Left ventricle myocardium inferior (tissue), 1 donor: ENCODE measurements around the gene PIK3C2G. TPM values are rescaled to one million over a fixed set of nuclear protein-coding genes. Genes with fewer than 3 reads are reported as not detected.

Experiments used
- DNase-seq: peaks from one replicate; pipeline ENCODE4 v3.0.0-alpha.2; 2020
- H3K27ac ChIP-seq: fragments of 200-600 bp; replicated peaks from 2 replicates; pipeline ENCODE4 v1.8.0; 2021
- H3K27me3 ChIP-seq: fragments of 200-600 bp; 2 replicates; pipeline ENCODE4 v1.8.0; 2021; ENCODE audit warnings: low read depth
- H3K36me3 ChIP-seq: fragments of 200-600 bp; 2 replicates; pipeline ENCODE4 v1.8.0; 2021
- H3K4me1 ChIP-seq: fragments of 200-600 bp; 2 replicates; pipeline ENCODE4 v1.8.0; 2021
- H3K4me3 ChIP-seq: fragments of 200-600 bp; 2 replicates; pipeline ENCODE4 v1.8.0; 2021; ENCODE audit warnings: mild to moderate bottlenecking, moderate library complexity
- H3K9me3 ChIP-seq: fragments of 200-600 bp; replicated peaks from 2 replicates; pipeline ENCODE4 v1.8.0; 2021
- intact Hi-C: fragments of 100-400 bp; cut with micrococcal nuclease; formaldehyde crosslinking; loops from one replicate; pipeline ENCODE4 v1.11.0; 2022
- total RNA-seq: library from RNA; stranded (reverse); fragmentation: NEBNext Ultra II Directional; extraction: Animal tissue kit (Norgen Biotek cat#: 25700); gene quantifications from one replicate; pipeline ENCODE4 v1.2.1, GENCODE V29; 2021
- TF ChIP-seq, protein P1 (sequence below): fragments of 200-600 bp; IDR thresholded peaks from 2 replicates; pipeline ENCODE4 v1.8.0; 2021; ENCODE audit warnings: antibody characterized with exemption, mild to moderate bottlenecking, borderline replicate concordance
- donor health status: DM: no; HTN: yes; CAD: no; lungs with severe emphysema.

PIK3C2G gene
- total RNA-seq, 1 donor from 2014 or later: not detected

DNA sequence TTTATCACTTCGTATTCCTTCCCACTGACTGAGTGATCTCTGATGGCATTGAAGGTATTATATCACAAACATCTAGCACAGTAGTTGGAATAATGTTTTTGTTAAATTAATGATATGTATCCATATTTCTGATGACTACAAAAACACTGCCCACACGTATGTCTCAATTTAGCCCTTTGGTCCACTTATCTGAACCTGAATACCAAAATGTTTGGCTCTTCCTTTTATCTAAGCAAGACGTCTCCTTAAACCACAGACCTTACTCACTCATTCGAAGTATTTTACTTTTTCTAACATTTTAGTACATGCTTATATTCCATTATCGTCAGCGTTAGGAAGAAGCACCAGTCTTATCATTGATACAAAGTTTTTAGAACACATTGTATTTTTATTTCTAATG is 126.4 kb downstream of the PIK3C2G start:
- Histone ChIP-seq H3K27me3 (no peaks in the 10 kb centered on the region), H3K4me1 (peaks cover 7% of the 10 kb centered on the region), H3K36me3 (no peaks in the 10 kb centered on the region), H3K4me3 (no peak overlapping the region), H3K9me3 (no peaks in the 10 kb centered on the region), H3K27ac (no peak overlapping the region)
- no peak for DNase-seq
- TF ChIP-seq, protein P1, sequence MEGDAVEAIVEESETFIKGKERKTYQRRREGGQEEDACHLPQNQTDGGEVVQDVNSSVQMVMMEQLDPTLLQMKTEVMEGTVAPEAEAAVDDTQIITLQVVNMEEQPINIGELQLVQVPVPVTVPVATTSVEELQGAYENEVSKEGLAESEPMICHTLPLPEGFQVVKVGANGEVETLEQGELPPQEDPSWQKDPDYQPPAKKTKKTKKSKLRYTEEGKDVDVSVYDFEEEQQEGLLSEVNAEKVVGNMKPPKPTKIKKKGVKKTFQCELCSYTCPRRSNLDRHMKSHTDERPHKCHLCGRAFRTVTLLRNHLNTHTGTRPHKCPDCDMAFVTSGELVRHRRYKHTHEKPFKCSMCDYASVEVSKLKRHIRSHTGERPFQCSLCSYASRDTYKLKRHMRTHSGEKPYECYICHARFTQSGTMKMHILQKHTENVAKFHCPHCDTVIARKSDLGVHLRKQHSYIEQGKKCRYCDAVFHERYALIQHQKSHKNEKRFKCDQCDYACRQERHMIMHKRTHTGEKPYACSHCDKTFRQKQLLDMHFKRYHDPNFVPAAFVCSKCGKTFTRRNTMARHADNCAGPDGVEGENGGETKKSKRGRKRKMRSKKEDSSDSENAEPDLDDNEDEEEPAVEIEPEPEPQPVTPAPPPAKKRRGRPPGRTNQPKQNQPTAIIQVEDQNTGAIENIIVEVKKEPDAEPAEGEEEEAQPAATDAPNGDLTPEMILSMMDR: no peak
- intact Hi-C loops: no loop called here

DNA sequence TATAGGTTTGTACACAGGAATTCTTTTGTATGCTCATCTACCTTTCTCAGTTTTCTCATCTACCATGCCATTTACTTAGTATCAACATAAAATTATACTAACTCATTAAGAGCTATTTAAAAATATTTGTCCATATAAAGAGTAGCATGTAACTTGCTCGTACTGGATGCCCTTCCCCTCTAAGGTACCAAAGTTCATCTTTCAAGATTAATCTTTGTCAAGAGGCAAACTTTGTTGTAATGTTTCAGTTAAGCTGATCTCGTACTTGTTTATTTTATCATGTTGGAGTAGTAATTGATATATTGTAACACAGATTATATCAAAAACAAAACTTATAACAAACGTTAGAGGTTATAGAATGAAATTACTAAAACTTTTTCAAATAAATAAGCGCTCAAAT is 128.5 kb downstream of the PIK3C2G start:
- TF ChIP-seq, protein P1: no peak
- Histone ChIP-seq H3K27me3 (no peaks in the 10 kb centered on the region), H3K27ac (no peak overlapping the region), H3K4me3 (no peak overlapping the region), H3K9me3 (no peaks in the 10 kb centered on the region), H3K4me1 (no peaks in the 10 kb centered on the region), H3K36me3 (no peaks in the 10 kb centered on the region)
- intact Hi-C loops: no loop called here
- DNase-seq: no peak

DNA sequence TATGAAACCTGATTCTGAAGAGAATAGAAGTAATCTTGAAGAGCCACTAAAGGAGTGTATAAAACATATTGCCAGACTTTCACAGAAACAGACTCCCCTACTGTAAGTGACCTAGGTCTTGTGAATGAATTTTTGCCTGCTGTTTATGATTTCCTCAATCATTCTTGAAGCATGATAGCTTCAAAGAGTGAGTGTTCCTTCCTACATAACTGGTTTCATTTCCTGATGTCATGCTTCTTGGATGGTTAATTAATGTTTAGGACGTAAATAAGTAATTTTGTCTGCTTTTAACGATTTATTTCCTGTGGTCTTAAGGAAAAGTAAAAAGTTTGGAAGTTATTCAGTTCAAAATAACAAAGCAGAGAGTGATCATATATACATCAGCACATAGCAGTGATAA is 129.8 kb downstream of the PIK3C2G start:
- TF ChIP-seq, protein P1: no peak
- Histone ChIP-seq H3K4me1 (no peaks in the 10 kb centered on the region), H3K36me3 (no peaks in the 10 kb centered on the region), H3K27me3 (no peaks in the 10 kb centered on the region), H3K4me3 (no peak overlapping the region), H3K27ac (no peak overlapping the region), H3K9me3 (no peaks in the 10 kb centered on the region)
- no peak for DNase-seq
- intact Hi-C loops: no loop called here

DNA sequence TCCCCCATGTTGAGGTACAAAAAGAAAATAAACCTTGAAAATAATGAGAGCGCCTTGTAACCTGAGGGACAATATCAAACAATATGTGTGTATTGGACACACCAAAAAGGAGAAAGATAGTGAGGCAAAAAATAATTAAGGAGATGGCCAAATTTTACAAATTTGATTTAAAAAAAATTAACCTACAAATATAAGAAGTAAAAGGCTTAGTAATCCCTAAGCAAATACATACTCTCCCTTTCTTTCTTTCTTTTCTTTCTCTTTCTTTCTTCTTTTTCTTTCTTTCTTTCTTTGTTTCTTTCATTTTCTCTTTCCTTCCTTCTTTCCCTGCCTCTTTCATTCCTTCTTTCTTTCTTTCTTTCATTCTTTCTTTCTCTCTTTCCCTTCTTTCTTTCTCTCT is 133.4 kb downstream of the PIK3C2G start:
- Histone ChIP-seq H3K27me3 (no peaks in the 10 kb centered on the region), H3K27ac (no peak overlapping the region), H3K4me1 (no peaks in the 10 kb centered on the region), H3K4me3 (no peak overlapping the region), H3K36me3 (no peaks in the 10 kb centered on the region), H3K9me3 (peaks cover 7% of the 10 kb centered on the region)
- intact Hi-C loops: no loop called here
- no peak for DNase-seq
- TF ChIP-seq, protein P1: no peak

DNA sequence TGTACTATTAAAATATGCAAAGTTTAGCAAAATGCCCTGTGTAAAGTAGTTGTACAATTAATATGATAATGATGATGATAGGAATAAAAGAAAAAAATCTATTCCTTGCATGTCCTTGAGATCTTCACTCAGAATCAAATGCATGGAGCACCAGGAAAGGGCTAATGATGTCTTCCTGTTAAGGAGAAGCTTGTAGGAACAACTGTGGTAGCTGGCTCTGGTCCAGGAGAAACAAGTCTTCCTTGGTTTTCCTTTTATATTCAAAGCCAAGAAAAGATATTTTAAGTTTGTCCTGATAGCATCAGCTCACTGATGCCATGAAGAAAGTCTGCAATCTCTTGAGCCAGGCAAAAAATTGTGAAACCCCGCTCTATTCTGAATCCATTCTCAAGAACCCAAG is 138.9 kb downstream of the PIK3C2G start:
- H3K27me3 ChIP-seq: no peaks in the 10 kb centered on the region
- no peak overlapping the region for H3K27ac ChIP-seq
- peaks cover 7% of the 10 kb centered on the region for H3K9me3 ChIP-seq
- H3K4me1 ChIP-seq: peaks cover 11% of the 10 kb centered on the region
- TF ChIP-seq, protein P1: no peak
- DNase-seq: no peak
- H3K4me3 ChIP-seq: no peak overlapping the region
- no peaks in the 10 kb centered on the region for H3K36me3 ChIP-seq
- intact Hi-C loops: no loop called here
